HG02943 (cell line): ENCODE measurements around the gene B4GALT6.
A peak's percentile ranks its signal among the peaks of the same experiment; 100 is the strongest.

ENCODE experiments used
- ATAC-seq: cut with Tn5 transposase; IDR thresholded peaks from one replicate; pipeline ENCODE4 v1.9.1; 2021; ENCODE audit warnings: mild to moderate bottlenecking, low read depth, moderate library complexity; ENCODE audit not compliant: unreplicated experiment

The B4GALT6 gene

GRCh38 chr18:31694297-31694696 lies 9.9 kb upstream of the B4GALT6 start:
- no peak for ATAC-seq

DNA sequence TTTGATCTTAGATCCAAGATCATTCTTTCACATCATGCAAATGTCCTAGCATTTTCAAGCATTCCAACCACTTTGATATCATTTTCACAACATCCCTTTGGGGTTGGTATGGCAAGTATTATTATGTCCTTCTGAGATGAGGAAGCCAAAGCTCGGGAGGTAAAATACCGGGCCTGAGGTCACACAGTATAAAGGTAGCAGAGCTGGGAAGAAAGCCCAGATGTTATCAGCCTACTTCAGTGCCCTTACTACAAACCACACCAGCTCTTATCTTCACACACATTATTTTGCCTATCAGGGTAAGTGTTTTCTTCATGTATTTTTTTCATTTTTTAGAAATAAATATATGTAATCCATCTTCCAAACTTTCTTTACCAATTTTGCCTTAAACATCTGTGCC lies 4.2 kb upstream of the B4GALT6 start:
- no peak for ATAC-seq

DNA sequence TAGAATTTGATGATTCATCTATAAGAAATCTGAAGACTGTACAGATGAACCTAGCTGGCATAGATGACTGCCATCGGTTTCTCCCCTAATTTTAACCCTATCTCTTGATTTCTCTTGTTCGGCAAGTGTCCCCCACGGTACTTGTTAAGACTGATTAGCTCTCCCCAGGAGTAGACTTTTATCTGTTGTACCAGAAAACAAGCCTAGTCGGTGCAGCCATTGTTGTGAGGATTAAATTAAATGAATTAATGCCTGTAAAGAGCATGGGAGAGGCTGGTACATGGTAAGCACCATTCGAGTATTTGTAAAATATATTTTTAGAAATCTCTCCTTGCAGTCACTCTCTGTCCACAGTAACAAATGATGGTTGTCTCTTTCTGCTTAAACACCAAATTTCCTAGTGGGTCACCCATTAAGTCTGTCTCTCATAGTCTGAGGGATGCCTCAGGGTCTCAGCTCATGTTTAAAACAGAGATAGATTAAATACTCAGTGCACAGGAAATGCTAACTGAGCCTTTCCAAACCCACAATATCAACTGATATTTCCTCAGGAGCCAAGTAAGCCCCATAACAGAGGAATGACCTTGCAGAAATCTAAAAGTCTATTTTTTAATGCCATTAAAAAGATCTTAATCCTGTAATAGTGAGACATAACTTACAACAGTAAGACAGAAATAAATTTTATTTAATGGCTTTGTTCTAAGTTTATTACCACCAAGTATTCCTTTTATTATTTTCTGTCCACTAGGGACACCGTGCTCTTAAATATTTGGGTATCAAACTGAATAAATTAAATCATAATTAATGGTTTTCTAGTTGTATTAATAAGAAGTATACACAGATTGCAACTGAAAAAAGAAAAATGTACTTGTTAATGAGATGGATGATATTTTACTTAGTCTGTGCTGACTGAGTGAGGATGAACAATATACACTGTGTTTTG lies 2.9 kb upstream of the B4GALT6 start:
- no peak for ATAC-seq

DNA sequence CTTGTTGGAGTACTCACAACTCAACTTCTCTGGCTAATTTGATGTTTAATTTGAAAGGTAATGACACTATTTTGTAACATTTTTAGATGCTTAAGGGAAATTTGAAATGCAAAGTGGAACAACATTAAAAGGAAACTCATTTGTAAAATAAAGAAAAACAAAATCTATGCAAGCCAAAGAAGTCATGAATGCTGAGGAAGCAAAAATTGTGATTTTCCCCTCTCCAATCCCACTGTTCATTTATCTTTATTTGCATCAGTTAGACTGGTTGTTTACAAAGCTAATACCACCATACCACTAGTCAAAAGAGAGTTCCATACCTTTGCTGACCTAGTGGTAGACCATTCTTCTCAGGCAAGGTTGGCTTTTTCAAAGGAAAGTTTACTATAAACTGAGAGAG lies 2.2 kb upstream of the B4GALT6 start:
- no peak for ATAC-seq

GRCh38 chr18:31685097-31686082 lies 1.0 kb upstream of the B4GALT6 start:
- peak; percentile 59 for ATAC-seq

GRCh38 chr18:31683968-31684278 lies 458 bp downstream of the B4GALT6 start:
- no peak for ATAC-seq

- no peak for ATAC-seq
Measured at GRCh38 chr18:31683106-31683505, 1.3 kb downstream of the B4GALT6 start.

DNA sequence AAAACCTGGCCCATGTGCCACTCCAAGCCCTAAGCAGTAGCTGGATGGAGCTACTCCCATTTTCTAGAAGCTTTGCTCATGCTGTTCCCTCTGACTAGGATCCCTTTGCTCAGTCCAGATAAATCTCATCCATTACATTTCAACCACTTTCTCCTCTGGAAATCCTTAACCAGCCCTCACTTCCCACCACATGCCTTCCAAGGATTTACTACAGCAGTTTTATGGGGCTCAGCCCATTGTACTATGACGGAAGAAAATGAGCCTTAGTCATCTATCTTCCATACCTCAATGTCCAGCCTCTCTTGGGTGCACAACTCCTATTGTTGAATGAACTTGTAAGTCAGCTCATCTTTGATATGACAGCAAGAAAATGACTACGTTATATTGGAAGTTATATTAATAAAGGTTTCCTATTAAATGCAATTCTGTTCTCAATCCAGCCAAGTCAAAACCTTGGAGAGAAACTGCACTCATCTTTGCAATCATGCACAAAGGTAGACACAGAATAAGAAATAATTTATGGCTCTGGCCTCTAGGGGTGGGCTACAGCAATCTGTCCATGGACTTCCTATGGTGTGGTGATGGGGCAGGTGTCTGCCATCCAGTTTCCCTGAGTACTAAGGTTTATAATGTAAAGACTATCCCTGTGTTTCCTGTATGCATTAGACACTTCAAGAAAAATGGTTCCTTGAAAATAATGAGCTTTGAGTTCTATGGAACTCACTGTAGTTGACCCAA lies 3.4 kb downstream of the B4GALT6 start:
- no peak for ATAC-seq

DNA sequence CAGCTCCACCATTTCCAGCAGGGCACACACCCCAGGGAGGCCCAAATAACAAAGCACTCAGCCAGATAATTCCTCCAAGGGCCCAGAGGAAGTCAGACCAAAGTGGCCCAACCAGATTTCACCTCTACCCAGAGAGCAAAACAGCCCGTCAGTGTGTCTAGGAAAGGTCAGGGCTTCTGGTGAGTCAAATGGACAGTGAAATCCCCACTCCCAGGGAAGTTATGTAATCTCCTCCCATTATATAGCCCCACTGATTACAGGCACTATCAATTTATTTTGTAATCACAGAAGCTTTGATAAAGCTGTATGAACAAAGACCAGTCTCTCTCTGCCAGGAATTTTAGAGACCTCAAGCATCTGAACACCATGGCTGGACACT lies 4.0 kb downstream of the B4GALT6 start:
- ATAC-seq, result no peak

- no peak for ATAC-seq
Measured at GRCh38 chr18:31679791-31680432, 4.5 kb downstream of the B4GALT6 start.

- ATAC-seq, result no peak
Measured at GRCh38 chr18:31679133-31679742, 5.1 kb downstream of the B4GALT6 start.

- no peak for ATAC-seq
Measured at GRCh38 chr18:31678425-31678824, 6.0 kb downstream of the B4GALT6 start.

- no peak for ATAC-seq
Measured at GRCh38 chr18:31677592-31677991, 6.8 kb downstream of the B4GALT6 start.

DNA sequence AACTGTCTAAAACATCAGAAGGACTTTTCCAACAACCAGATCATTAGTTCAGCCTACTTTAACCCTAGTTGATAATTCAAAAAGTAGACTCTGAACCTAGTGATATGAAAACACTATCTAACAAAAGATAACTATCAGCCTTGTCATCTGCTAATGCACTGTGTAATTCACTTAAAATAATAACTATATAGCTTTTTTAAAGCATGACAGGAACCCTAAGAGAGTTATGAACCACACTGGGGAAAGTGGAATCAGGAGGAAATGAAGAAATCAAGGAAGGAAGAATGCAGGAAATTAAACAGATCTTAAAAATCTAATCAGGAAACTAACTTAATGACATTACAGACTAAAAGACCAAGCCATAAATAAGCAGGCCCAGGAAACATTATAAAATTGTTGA lies 9.0 kb downstream of the B4GALT6 start:
- ATAC-seq, result no peak

DNA sequence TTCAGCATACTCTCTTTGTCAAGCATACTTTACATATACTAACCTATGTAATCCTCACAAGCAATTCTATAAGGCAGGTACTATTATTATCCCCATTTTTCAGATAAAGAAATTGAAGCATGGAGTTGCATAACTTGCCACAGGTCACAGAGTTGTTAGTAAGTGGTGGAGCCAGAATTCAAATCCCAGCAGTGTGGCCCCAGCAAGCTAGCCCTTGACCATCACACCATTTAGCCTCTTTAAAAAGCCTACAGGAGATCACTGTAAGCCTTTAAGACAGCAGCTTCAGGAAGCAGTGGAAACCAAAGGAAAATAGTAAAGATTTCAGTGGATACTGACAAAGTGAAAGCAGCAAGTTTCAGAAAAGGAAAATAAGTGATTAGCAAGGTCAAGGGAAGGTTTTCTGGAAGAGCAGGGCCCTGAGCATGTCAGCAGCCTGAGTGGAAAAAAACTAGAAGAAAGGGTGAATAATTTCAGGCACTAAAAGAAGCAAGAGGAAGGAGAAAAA lies 11.7 kb downstream of the B4GALT6 start:
- no peak for ATAC-seq

GRCh38 chr18:31671951-31672350 lies 12.4 kb downstream of the B4GALT6 start:
- no peak for ATAC-seq

- no peak for ATAC-seq
Measured at GRCh38 chr18:31669541-31669940, 14.8 kb downstream of the B4GALT6 start.

GRCh38 chr18:31667185-31667584 lies 17.2 kb downstream of the B4GALT6 start:
- no peak for ATAC-seq

GRCh38 chr18:31666055-31666454 lies 18.3 kb downstream of the B4GALT6 start:
- no peak for ATAC-seq

DNA sequence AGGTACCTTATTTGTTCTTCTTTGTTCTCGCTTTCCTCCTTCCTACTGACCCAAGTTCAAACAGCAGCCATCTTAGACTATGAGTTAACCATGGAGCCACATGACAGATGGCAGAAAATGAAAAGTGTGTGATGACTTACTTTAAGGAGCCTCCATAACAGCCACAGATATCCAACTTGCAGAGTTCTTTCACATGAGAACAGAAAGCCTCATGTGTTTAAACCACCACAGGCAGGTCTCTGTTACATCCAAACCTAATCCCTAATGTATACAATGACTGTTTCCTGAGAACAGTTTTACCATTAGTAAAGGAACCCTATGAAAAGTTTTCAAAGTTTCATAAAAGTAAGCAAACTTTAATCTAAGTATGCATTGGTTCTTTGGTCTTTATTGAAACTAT lies 20.3 kb downstream of the B4GALT6 start:
- ATAC-seq, result no peak
